ENCODE data around the gene BPIFA3. TPM values are rescaled to one million over a fixed set of nuclear protein-coding genes. Genes with fewer than 3 reads are reported as not detected.

BPIFA3 gene
- total RNA-seq, 1 donor from 2014 or later, result not detected

- Mint-ChIP-seq H3K36me3 (no peaks in the 10 kb centered on the region), H3K4me1 (peaks cover 3% of the 10 kb centered on the region), H3K4me3 (no peak overlapping the region), H3K27me3 (ENCODE audit: insufficient read depth, low read depth) (peaks cover 7% of the 10 kb centered on the region), H3K27ac (no peak overlapping the region), H3K9me3 (no peaks in the 10 kb centered on the region)
- no peaks in the 10 kb centered on the region for H3K27me3 ChIP-seq
- no peaks in the 10 kb centered on the region for H4K20me1 ChIP-seq (ENCODE audit: low read depth)
- no peak overlapping the region for H2AFZ ChIP-seq (replicated peaks)
- no peak overlapping the region for H3K27ac ChIP-seq
- no peaks in the 10 kb centered on the region for H3K9me3 ChIP-seq (ENCODE audit: low read depth)
- H3K36me3 ChIP-seq, result no peaks in the 10 kb centered on the region
- H3K4me2 ChIP-seq, result no peak overlapping the region
- peaks cover 12% of the 10 kb centered on the region for H3F3A ChIP-seq (ENCODE audit: low read depth)
- no peak for TF ChIP-seq CTCF (IDR thresholded peaks at IDR 0.05)
- no peak for DNase-seq (ENCODE audit: low spot score)
- H3K79me2 ChIP-seq (ENCODE audit: low read depth), result no peaks in the 10 kb centered on the region
- no peak overlapping the region for H3K4me3 ChIP-seq
- H3K4me1 ChIP-seq, result peaks cover 10% of the 10 kb centered on the region
- no peak overlapping the region for H3K9ac ChIP-seq
Observed at GRCh38 chr20:33177866-33178265, 39.3 kb upstream of the BPIFA3 start.

- Mint-ChIP-seq H3K9me3 (no peaks in the 10 kb centered on the region), H3K4me1 (peaks cover 3% of the 10 kb centered on the region), H3K27me3 (ENCODE audit: insufficient read depth, low read depth) (peaks cover 7% of the 10 kb centered on the region), H3K36me3 (no peaks in the 10 kb centered on the region), H3K4me3 (no peak overlapping the region), H3K27ac (no peak overlapping the region)
- no peaks in the 10 kb centered on the region for H3K9me3 ChIP-seq (ENCODE audit: low read depth)
- peaks cover 10% of the 10 kb centered on the region for H3K4me1 ChIP-seq
- no peak overlapping the region for H3K4me2 ChIP-seq
- H3K36me3 ChIP-seq, result no peaks in the 10 kb centered on the region
- no peak overlapping the region for H2AFZ ChIP-seq (replicated peaks)
- peak; percentile 62 for DNase-seq (ENCODE audit: low spot score)
- H3K4me3 ChIP-seq, result no peak overlapping the region
- no peaks in the 10 kb centered on the region for H4K20me1 ChIP-seq (ENCODE audit: low read depth)
- TF ChIP-seq CTCF (IDR thresholded peaks at IDR 0.05), result no peak
- TF ChIP-seq EZH2phosphoT487 (IDR thresholded peaks at IDR 0.05), result no peak
- peaks cover 12% of the 10 kb centered on the region for H3F3A ChIP-seq (ENCODE audit: low read depth)
- H3K79me2 ChIP-seq (ENCODE audit: low read depth), result no peaks in the 10 kb centered on the region
- H3K9ac ChIP-seq, result no peak overlapping the region
- no peak overlapping the region for H3K27ac ChIP-seq
- no peaks in the 10 kb centered on the region for H3K27me3 ChIP-seq
Observed at GRCh38 chr20:33178726-33179125, 38.4 kb upstream of the BPIFA3 start.

GRCh38 chr20:33180169-33180568, 37.0 kb upstream of the BPIFA3 start:
- H3K4me1 Mint-ChIP-seq, result peaks cover 3% of the 10 kb centered on the region
- Histone ChIP-seq H3K9me3 (ENCODE audit: low read depth) (no peaks in the 10 kb centered on the region), H3F3A (ENCODE audit: low read depth) (peaks cover 12% of the 10 kb centered on the region), H3K27me3 (no peaks in the 10 kb centered on the region), H3K79me2 (ENCODE audit: low read depth) (no peaks in the 10 kb centered on the region), H3K4me1 (peaks cover 10% of the 10 kb centered on the region), H2AFZ (replicated peaks) (no peak overlapping the region), H3K4me3 (no peak overlapping the region), H3K27ac (no peak overlapping the region), H3K4me2 (no peak overlapping the region), H3K9ac (no peak overlapping the region), H4K20me1 (ENCODE audit: low read depth) (no peaks in the 10 kb centered on the region), H3K36me3 (no peaks in the 10 kb centered on the region)
- H3K9me3 Mint-ChIP-seq, result no peaks in the 10 kb centered on the region
- H3K4me3 Mint-ChIP-seq, result no peak overlapping the region
- H3K36me3 Mint-ChIP-seq, result no peaks in the 10 kb centered on the region
- peaks cover 7% of the 10 kb centered on the region for H3K27me3 Mint-ChIP-seq (ENCODE audit: insufficient read depth, low read depth)
- peak overlapping the region; percentile 86 for H3K27ac Mint-ChIP-seq
- no peak for DNase-seq (ENCODE audit: low spot score)
- no peak for TF ChIP-seq CTCF (IDR thresholded peaks at IDR 0.05)
- no peak for TF ChIP-seq EZH2phosphoT487 (IDR thresholded peaks at IDR 0.05)
- TF ChIP-seq EZH2 (IDR thresholded peaks at IDR 0.05), result no peak

Data from neural progenitor cell (in vitro differentiated cells).